ENCODE results near the gene GRM8.
A peak's percentile ranks its signal among the peaks of the same experiment; 100 is the strongest.
"Not testable (repeated sequence)": the region's sequence is repeated elsewhere in the genome, so short reads cannot be mapped to it uniquely, and the experiment has no call there.

Gene GRM8

GRCh38 chr7:126718419-126718818, 534.3 kb downstream of the GRM8 start:
- DNase-seq (ENCODE audit: low spot score) = no peak

- DNase-seq (ENCODE audit: low spot score) = no peak
These were observed 536.4 kb downstream of the GRM8 start for GRCh38 chr7:126716321-126716720.

GRCh38 chr7:126715076-126715475, 537.7 kb downstream of the GRM8 start:
- no peak for DNase-seq (ENCODE audit: low spot score)

- no peak for DNase-seq (ENCODE audit: low spot score)
These were observed 550.3 kb downstream of the GRM8 start for GRCh38 chr7:126702242-126703016.

- DNase-seq (ENCODE audit: low spot score) = peak; percentile 97
These were observed 551.7 kb downstream of the GRM8 start for GRCh38 chr7:126700807-126701604.

- DNase-seq (ENCODE audit: low spot score) = no peak
These were observed 553.0 kb downstream of the GRM8 start for GRCh38 chr7:126699707-126700106.

- no peak for DNase-seq (ENCODE audit: low spot score)
These were observed 553.8 kb downstream of the GRM8 start for GRCh38 chr7:126698909-126699308.

GRCh38 chr7:126698446-126698845, 554.3 kb downstream of the GRM8 start:
- peak; percentile 35 for DNase-seq (ENCODE audit: low spot score)

GRCh38 chr7:126696256-126697038, 556.3 kb downstream of the GRM8 start:
- no peak for DNase-seq (ENCODE audit: low spot score)

GRCh38 chr7:126690848-126691751, 561.6 kb downstream of the GRM8 start:
- no peak for DNase-seq (ENCODE audit: low spot score)

- DNase-seq (ENCODE audit: low spot score) = no peak
These were observed 562.6 kb downstream of the GRM8 start for GRCh38 chr7:126690104-126690503.

- no peak for DNase-seq (ENCODE audit: low spot score)
These were observed 563.7 kb downstream of the GRM8 start for GRCh38 chr7:126689037-126689436.

GRCh38 chr7:126686474-126686873, 566.3 kb downstream of the GRM8 start:
- DNase-seq (ENCODE audit: low spot score) = no peak

- no peak for DNase-seq (ENCODE audit: low spot score)
These were observed 567.1 kb downstream of the GRM8 start for GRCh38 chr7:126685596-126685995.

GRCh38 chr7:126685018-126685573, 567.6 kb downstream of the GRM8 start:
- no peak for DNase-seq (ENCODE audit: low spot score)

- DNase-seq (ENCODE audit: low spot score) = no peak
These were observed 570.6 kb downstream of the GRM8 start for GRCh38 chr7:126682176-126682575.

GRCh38 chr7:126668762-126669161, 584.0 kb downstream of the GRM8 start:
- not testable (repeated sequence) for DNase-seq (ENCODE audit: low spot score)

- no peak for DNase-seq (ENCODE audit: low spot score)
These were observed 584.4 kb downstream of the GRM8 start for GRCh38 chr7:126668367-126668752.

- no peak for DNase-seq (ENCODE audit: low spot score)
These were observed 584.9 kb downstream of the GRM8 start for GRCh38 chr7:126667742-126668366.

GRCh38 chr7:126662856-126663255, 589.9 kb downstream of the GRM8 start:
- no peak for DNase-seq (ENCODE audit: low spot score)

- DNase-seq (ENCODE audit: low spot score) = no peak
These were observed 593.6 kb downstream of the GRM8 start for GRCh38 chr7:126659124-126659523.

All from SW480 (cell line).